Stimulated activated CD8-positive, alpha-beta memory T cell treated with anti-CD3 and anti-CD28 coated beads, Interleukin-12 subunit alpha, Interleukin-12 subunit beta, amount 100 ng/mL, for 24 hours (primary cell): Measurements from ENCODE around the gene BMF.

ENCODE experiments used
- DNase-seq: peaks from one replicate; pipeline ENCODE4 v3.0.0-alpha.2; 2020; ENCODE audit errors: extremely low read depth

Gene BMF

GRCh38 chr15:40066589-40066988 is 42.1 kb downstream of the BMF start:
- no peak for DNase-seq

GRCh38 chr15:40065166-40065565 is 43.5 kb downstream of the BMF start:
- DNase-seq = no peak

GRCh38 chr15:40064231-40064894 is 44.3 kb downstream of the BMF start:
- no peak for DNase-seq

- no peak for DNase-seq
These were observed 45.1 kb downstream of the BMF start for GRCh38 chr15:40063563-40064011.

- no peak for DNase-seq
These were observed 45.7 kb downstream of the BMF start for GRCh38 chr15:40062816-40063562.

- no peak for DNase-seq
These were observed 47.3 kb downstream of the BMF start for GRCh38 chr15:40061212-40061901.

- DNase-seq = no peak
These were observed 48.3 kb downstream of the BMF start for GRCh38 chr15:40060236-40060961.

- no peak for DNase-seq
These were observed 48.9 kb downstream of the BMF start for GRCh38 chr15:40059821-40060220.

GRCh38 chr15:40058476-40059140 is 50.1 kb downstream of the BMF start:
- no peak for DNase-seq

- no peak for DNase-seq
These were observed 52.9 kb downstream of the BMF start for GRCh38 chr15:40055576-40056293.

- no peak for DNase-seq
These were observed 53.7 kb downstream of the BMF start for GRCh38 chr15:40054855-40055575.

GRCh38 chr15:40054605-40054854 is 54.1 kb downstream of the BMF start:
- DNase-seq = no peak

- DNase-seq = no peak
These were observed 54.7 kb downstream of the BMF start for GRCh38 chr15:40053831-40054604.

- no peak for DNase-seq
These were observed 55.4 kb downstream of the BMF start for GRCh38 chr15:40053079-40053830.

- no peak for DNase-seq
These were observed 56.1 kb downstream of the BMF start for GRCh38 chr15:40052604-40053003.

GRCh38 chr15:40051616-40052415 is 56.9 kb downstream of the BMF start:
- no peak for DNase-seq

GRCh38 chr15:40050788-40051470 is 57.8 kb downstream of the BMF start:
- DNase-seq = no peak
